Esophagus squamous epithelium (tissue), 4 donors: ENCODE results near the gene PLPP4.

Experiments
- POLR2A ChIP-seq, 4 donors: fragments of 450-650 bp; IDR thresholded peaks; one replicate each; pipeline ENCODE4 v1.6.1; 2017; ENCODE audit warnings: antibody characterized with exemption in 4 of 4, mild to moderate bottlenecking in 4 of 4, moderate library complexity in 3 of 4
- TF ChIP-seq, protein P1 (sequence below), 6 experiments: fragments of 450-650 bp in 4 of 6; fragments of 200-600 bp in 2 of 6; sonication (generic) in 2 of 6; IDR thresholded peaks; one replicate each; pipeline ENCODE4 v1.5.1; 2016 to 2019; ENCODE audit warnings: antibody characterized with exemption in 6 of 6, mild to moderate bottlenecking in 4 of 6, moderate library complexity in 4 of 6

- no peak for TF ChIP-seq POLR2A (IDR thresholded peaks at IDR 0.05)
- TF ChIP-seq, protein P1, sequence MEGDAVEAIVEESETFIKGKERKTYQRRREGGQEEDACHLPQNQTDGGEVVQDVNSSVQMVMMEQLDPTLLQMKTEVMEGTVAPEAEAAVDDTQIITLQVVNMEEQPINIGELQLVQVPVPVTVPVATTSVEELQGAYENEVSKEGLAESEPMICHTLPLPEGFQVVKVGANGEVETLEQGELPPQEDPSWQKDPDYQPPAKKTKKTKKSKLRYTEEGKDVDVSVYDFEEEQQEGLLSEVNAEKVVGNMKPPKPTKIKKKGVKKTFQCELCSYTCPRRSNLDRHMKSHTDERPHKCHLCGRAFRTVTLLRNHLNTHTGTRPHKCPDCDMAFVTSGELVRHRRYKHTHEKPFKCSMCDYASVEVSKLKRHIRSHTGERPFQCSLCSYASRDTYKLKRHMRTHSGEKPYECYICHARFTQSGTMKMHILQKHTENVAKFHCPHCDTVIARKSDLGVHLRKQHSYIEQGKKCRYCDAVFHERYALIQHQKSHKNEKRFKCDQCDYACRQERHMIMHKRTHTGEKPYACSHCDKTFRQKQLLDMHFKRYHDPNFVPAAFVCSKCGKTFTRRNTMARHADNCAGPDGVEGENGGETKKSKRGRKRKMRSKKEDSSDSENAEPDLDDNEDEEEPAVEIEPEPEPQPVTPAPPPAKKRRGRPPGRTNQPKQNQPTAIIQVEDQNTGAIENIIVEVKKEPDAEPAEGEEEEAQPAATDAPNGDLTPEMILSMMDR (IDR thresholded peaks at IDR 0.05): no peak
Measured at GRCh38 chr10:120587061-120587460, 130.0 kb downstream of the PLPP4 start.
